MCF 10A (cell line): ENCODE results near the gene MGMT. TPM values are rescaled to one million over a fixed set of nuclear protein-coding genes. Genes with fewer than 3 reads are reported as not detected.

Experiments used
- BruUV-seq: library from RNA; stranded (reverse); fragments of 400-500 nt; replicated peaks from 2 replicates; lab custom pipeline; 2021; lab: Mats Ljungman, UMichigan
- CTCF ChIA-PET: fragments of 300-600 bp; sonication (Branson Sonifier 250); formaldehyde crosslinking; extraction: SDS; loops from one replicate; lab custom pipeline; 2021; ENCODE audit warnings: antibody characterized with exemption, inconsistent platforms; lab: Yijun Ruan, JAX
- POLR2A ChIA-PET: fragments of 300-600, 350-650 bp; sonication (Branson Sonifier 250); formaldehyde crosslinking; extraction: SDS; loops from one replicate; lab custom pipeline; 2020; ENCODE audit warnings: antibody characterized with exemption, inconsistent platforms; lab: Yijun Ruan, JAX
- DNase-seq: peaks from one replicate; pipeline ENCODE4 v3.0.0-alpha.2; 2018; ENCODE audit not compliant: unreplicated experiment
- H3K27ac Mint-ChIP-seq: one replicate; pipeline ENCODE4 v1.8.0; 2022; ENCODE audit warnings: mild to moderate bottlenecking, low read depth, mixed read lengths; ENCODE audit not compliant: unreplicated experiment
- H3K27me3 Mint-ChIP-seq: one replicate; pipeline ENCODE4 v1.8.0; 2022; ENCODE audit warnings: mixed read lengths; ENCODE audit not compliant: insufficient read depth, unreplicated experiment
- H3K36me3 Mint-ChIP-seq: one replicate; pipeline ENCODE4 v1.8.0; 2022; ENCODE audit warnings: mild to moderate bottlenecking, moderate library complexity, mixed read lengths; ENCODE audit not compliant: insufficient read depth, unreplicated experiment
- H3K4me1 Mint-ChIP-seq: one replicate; pipeline ENCODE4 v1.8.0; 2022; ENCODE audit warnings: mixed read lengths; ENCODE audit not compliant: insufficient read depth, unreplicated experiment
- H3K4me3 Mint-ChIP-seq: one replicate; pipeline ENCODE4 v1.8.0; 2022; ENCODE audit warnings: mild to moderate bottlenecking, moderate library complexity, mixed read lengths; ENCODE audit not compliant: unreplicated experiment
- H3K9me3 Mint-ChIP-seq: one replicate; pipeline ENCODE4 v1.8.0; 2022; ENCODE audit warnings: mixed read lengths; ENCODE audit not compliant: unreplicated experiment
- intact Hi-C: fragments of 100-400 bp; cut with micrococcal nuclease; formaldehyde crosslinking; loops from 2 replicates; pipeline ENCODE4 v1.14.1; 2022
- total RNA-seq: library from RNA; stranded (reverse); gene quantifications from 2 replicates; pipeline ENCODE4 v1.2.3, GENCODE V29; 2022
- TF ChIP-seq, protein P1 (sequence below): fragments of 200-600 bp; IDR thresholded peaks from one replicate; pipeline ENCODE4 v1.8.0; 2022; ENCODE audit warnings: antibody characterized with exemption, mild to moderate bottlenecking; ENCODE audit not compliant: unreplicated experiment

The MGMT gene
- total RNA-seq, 1 experiment from 2014 or later: 18.0 TPM

DNA sequence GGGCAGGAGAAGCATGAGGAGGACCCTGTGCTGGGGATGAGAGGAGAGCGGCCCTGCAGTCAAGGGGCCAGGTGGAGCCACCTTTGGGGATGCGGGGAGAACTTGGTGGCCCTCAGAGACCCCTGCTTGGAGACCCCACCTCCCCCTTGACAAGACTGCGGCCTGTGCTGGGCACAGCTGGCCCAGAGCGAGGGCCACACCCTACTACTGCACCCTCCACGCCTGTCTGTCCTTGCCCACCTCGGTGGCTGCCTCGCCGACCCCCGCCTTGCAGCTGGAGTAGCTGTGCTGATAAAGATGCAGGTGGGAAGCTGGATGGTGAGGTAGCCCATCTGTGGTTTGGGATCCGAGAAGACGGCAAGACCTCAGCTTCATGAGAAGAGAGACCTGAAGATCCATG lies 186.8 kb downstream of the MGMT start:
- H3K9me3 Mint-ChIP-seq: no peaks in the 10 kb centered on the region
- no peak for DNase-seq
- no peaks in the 10 kb centered on the region for H3K36me3 Mint-ChIP-seq
- H3K4me3 Mint-ChIP-seq: no peak overlapping the region
- ChIA-PET CTCF (no interaction called here), POLR2A (no interaction called here)
- H3K4me1 Mint-ChIP-seq: no peaks in the 10 kb centered on the region
- H3K27ac Mint-ChIP-seq: no peak overlapping the region
- H3K27me3 Mint-ChIP-seq: no peaks in the 10 kb centered on the region
- BruUV-seq: no TSS peak
- intact Hi-C loops: no loop called here
- TF ChIP-seq, protein P1, sequence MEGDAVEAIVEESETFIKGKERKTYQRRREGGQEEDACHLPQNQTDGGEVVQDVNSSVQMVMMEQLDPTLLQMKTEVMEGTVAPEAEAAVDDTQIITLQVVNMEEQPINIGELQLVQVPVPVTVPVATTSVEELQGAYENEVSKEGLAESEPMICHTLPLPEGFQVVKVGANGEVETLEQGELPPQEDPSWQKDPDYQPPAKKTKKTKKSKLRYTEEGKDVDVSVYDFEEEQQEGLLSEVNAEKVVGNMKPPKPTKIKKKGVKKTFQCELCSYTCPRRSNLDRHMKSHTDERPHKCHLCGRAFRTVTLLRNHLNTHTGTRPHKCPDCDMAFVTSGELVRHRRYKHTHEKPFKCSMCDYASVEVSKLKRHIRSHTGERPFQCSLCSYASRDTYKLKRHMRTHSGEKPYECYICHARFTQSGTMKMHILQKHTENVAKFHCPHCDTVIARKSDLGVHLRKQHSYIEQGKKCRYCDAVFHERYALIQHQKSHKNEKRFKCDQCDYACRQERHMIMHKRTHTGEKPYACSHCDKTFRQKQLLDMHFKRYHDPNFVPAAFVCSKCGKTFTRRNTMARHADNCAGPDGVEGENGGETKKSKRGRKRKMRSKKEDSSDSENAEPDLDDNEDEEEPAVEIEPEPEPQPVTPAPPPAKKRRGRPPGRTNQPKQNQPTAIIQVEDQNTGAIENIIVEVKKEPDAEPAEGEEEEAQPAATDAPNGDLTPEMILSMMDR: no peak

DNA sequence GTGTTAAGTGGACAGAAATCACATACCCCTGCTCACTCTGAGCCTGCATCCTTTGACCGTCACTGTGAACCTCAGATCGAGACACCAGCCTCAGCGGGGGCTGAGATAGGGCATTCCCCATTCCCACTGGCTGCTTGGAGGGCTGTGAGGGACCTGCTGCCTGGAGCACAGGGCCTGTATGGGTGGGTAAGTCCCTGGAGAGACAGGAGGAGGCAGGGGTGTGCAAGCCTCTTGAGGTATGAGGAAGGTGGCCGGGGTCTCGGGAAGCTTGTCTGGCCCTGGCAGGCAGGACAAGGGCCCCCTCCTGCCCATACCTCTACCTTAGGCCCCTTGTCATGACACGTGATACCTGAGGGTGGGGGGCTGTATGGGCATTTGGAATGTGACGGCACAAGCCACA lies 187.4 kb downstream of the MGMT start:
- DNase-seq: no peak
- intact Hi-C loops: no loop called here
- H3K9me3 Mint-ChIP-seq: no peaks in the 10 kb centered on the region
- no peak overlapping the region for H3K27ac Mint-ChIP-seq
- TF ChIP-seq, protein P1: no peak
- POLR2A ChIA-PET: no interaction called here
- BruUV-seq: no TSS peak
- H3K4me1 Mint-ChIP-seq: no peaks in the 10 kb centered on the region
- H3K36me3 Mint-ChIP-seq: no peaks in the 10 kb centered on the region
- H3K27me3 Mint-ChIP-seq: no peaks in the 10 kb centered on the region
- H3K4me3 Mint-ChIP-seq: no peak overlapping the region
- CTCF ChIA-PET: no interaction called here

DNA sequence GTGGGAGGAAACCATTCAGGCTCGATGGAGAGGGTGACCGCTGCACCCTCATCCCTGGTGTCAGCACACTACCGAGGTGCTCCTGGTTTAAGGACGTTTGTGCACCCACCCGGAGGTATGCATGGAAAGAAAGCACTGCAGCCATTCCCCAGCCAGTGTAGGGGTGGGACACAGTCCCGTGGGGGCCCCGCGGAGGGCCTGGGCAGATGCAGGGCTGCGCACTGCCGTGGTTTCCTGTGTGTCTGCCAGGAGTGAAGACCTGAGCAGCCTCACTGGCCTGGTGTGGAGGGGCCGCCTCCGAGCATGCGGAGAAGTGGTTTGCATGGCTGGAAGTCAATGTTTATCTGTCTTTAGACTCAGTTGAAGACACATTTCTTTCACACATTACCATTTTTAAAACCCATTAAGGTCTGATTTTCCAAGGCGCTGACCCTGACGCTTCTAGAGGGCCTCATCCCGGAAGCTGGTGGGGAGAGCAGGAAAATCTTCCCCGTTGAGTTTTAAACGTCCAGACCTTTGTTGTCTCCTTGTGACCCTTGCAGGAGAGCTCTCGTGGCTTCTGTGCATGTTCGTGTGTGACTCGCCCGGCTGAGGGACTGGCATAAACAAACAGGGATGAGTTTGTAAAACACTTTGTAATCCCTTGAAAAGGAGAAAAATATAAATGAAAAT lies 188.1 kb downstream of the MGMT start:
- ChIA-PET POLR2A (no interaction called here), CTCF (interaction anchor here (0.6 to 1.0 kb wide), 2 partner anchors 107 to 276 kb away, joined by 3 to 4 read pairs; no protein-coding TSS in a partner anchor)
- BruUV-seq: no TSS peak
- intact Hi-C loops: no loop called here
- DNase-seq: no peak
- Mint-ChIP-seq H3K27ac (no peak overlapping the region), H3K4me3 (no peak overlapping the region), H3K27me3 (no peaks in the 10 kb centered on the region), H3K36me3 (no peaks in the 10 kb centered on the region), H3K4me1 (no peaks in the 10 kb centered on the region), H3K9me3 (no peaks in the 10 kb centered on the region)
- TF ChIP-seq, protein P1: no peak

DNA sequence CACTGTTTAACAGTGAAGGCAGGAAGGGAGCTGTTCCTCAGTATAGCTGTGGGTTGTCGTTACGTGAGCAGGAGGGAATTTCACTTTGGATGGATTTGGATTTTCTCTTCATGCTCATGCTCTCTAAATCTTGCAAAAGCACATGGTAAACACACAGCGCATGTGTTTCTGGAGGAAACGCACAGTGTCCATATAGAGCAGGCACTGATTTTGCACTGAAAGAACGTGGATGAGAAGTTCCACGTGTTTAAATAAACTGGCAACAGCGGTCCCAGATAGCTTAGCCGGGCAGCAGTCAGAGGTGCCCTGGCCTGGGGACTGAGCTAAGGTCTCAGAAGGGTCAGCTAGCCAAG lies 188.6 kb downstream of the MGMT start:
- no TSS peak for BruUV-seq
- no peaks in the 10 kb centered on the region for H3K27me3 Mint-ChIP-seq
- no peaks in the 10 kb centered on the region for H3K36me3 Mint-ChIP-seq
- TF ChIP-seq, protein P1: no peak
- POLR2A ChIA-PET: interaction anchor here (0.6 kb wide), 1 partner anchor 8 kb away, joined by 3 read pairs; no protein-coding TSS in a partner anchor
- no peaks in the 10 kb centered on the region for H3K4me1 Mint-ChIP-seq
- H3K27ac Mint-ChIP-seq: no peak overlapping the region
- no peak for DNase-seq
- no peak overlapping the region for H3K4me3 Mint-ChIP-seq
- intact Hi-C loops: no loop called here
- H3K9me3 Mint-ChIP-seq: no peaks in the 10 kb centered on the region
- CTCF ChIA-PET: interaction anchor here (0.6 to 1.0 kb wide), 2 partner anchors 107 to 276 kb away, joined by 3 to 4 read pairs; no protein-coding TSS in a partner anchor
